GM19023 (cell line): ENCODE data around the gene GTF3C4.
A peak's percentile ranks its signal among the peaks of the same experiment; 100 is the strongest.

Experiments
- ATAC-seq: cut with Tn5 transposase; IDR thresholded peaks from one replicate; pipeline ENCODE4 v1.9.1; 2021; ENCODE audit warnings: mild to moderate bottlenecking, moderate library complexity; ENCODE audit not compliant: unreplicated experiment

The GTF3C4 gene

GRCh38 chr9:132670457-132671391 is at the start of gene GTF3C4:
Gene GTF3C4 (plus strand): TSS chr9:132670464. CDS start chr9:132670599, 135 bp downstream.
- peak; percentile 57 for ATAC-seq

- no peak for ATAC-seq
These were observed 48.1 kb upstream of the GTF3C4 start for GRCh38 chr9:132622159-132622558.

- no peak for ATAC-seq
These were observed 44.0 kb upstream of the GTF3C4 start for GRCh38 chr9:132626285-132626684.

- no peak for ATAC-seq
These were observed 43.2 kb upstream of the GTF3C4 start for GRCh38 chr9:132627106-132627505.

- ATAC-seq: no peak
These were observed 42.7 kb upstream of the GTF3C4 start for GRCh38 chr9:132627594-132627993.

GRCh38 chr9:132628746-132629145 is 41.5 kb upstream of the GTF3C4 start:
- no peak for ATAC-seq

- ATAC-seq: no peak
These were observed 40.1 kb upstream of the GTF3C4 start for GRCh38 chr9:132630116-132630515.

- no peak for ATAC-seq
These were observed 39.5 kb upstream of the GTF3C4 start for GRCh38 chr9:132630811-132631210.

GRCh38 chr9:132631280-132631679 is 39.0 kb upstream of the GTF3C4 start:
- no peak for ATAC-seq

- ATAC-seq: no peak
These were observed 38.6 kb upstream of the GTF3C4 start for GRCh38 chr9:132631685-132632084.

- no peak for ATAC-seq
These were observed 37.7 kb upstream of the GTF3C4 start for GRCh38 chr9:132632413-132633129.

GRCh38 chr9:132634327-132634726 is 35.9 kb upstream of the GTF3C4 start:
- no peak for ATAC-seq

GRCh38 chr9:132637351-132637750 is 32.9 kb upstream of the GTF3C4 start:
- no peak for ATAC-seq

GRCh38 chr9:132637801-132638200 is 32.5 kb upstream of the GTF3C4 start:
- ATAC-seq: no peak

- ATAC-seq: no peak
These were observed 32.0 kb upstream of the GTF3C4 start for GRCh38 chr9:132638240-132638639.

- ATAC-seq: no peak
These were observed 30.9 kb upstream of the GTF3C4 start for GRCh38 chr9:132639322-132639721.

GRCh38 chr9:132641216-132641615 is 29.0 kb upstream of the GTF3C4 start:
- ATAC-seq: no peak

- ATAC-seq: no peak
These were observed 26.0 kb upstream of the GTF3C4 start for GRCh38 chr9:132644251-132644650.

GRCh38 chr9:132645306-132645705 is 25.0 kb upstream of the GTF3C4 start:
- ATAC-seq: no peak

- no peak for ATAC-seq
These were observed 24.6 kb upstream of the GTF3C4 start for GRCh38 chr9:132645711-132646110.

- ATAC-seq: no peak
These were observed 23.5 kb upstream of the GTF3C4 start for GRCh38 chr9:132646726-132647125.

- no peak for ATAC-seq
These were observed 22.9 kb upstream of the GTF3C4 start for GRCh38 chr9:132647355-132647754.
